ENCODE results near the gene WFIKKN1. TPM values are rescaled to one million over a fixed set of nuclear protein-coding genes. Genes with fewer than 3 reads are reported as not detected.

The WFIKKN1 gene
- total RNA-seq, 1 donor = 0.27 TPM

DNA sequence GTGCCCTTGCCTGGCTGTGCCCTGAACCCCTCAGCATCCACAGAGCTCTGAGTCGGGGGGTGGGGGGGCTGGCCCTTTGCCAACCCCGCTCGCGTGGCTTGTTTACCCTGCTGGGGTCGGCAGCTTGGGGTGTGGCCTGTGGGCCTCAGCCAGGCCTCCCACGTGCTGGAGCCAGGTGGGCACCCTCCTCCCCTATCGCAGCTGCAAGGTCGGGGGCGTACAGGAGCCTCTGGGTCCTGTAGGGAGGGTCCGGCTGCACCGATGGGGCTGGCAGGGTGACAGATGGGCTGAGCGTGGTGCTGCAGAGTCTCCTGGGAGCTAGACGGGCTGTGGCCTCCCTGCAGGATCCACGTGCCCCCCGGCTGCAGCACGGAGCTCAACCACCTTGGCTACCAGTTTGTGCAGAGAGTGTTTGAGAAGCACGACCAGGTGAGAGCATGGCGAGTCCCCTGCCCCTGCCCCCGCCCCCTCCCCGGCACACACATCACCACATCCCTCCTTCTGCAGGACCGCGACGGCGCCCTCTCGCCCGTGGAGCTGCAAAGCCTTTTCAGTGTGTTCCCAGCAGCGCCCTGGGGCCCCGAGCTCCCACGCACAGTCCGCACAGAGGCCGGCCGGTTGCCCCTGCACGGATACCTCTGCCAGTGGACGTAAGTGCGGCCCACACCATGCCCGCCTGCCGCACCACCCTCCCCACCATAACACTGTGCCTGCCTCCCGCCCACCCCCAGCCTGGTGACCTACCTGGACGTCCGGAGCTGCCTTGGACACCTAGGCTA, 40.8 kb downstream of the WFIKKN1 start:
- DNase-seq (ENCODE audit: low read depth in 2 of 3, low spot score in 2 of 3) = no peak

DNA sequence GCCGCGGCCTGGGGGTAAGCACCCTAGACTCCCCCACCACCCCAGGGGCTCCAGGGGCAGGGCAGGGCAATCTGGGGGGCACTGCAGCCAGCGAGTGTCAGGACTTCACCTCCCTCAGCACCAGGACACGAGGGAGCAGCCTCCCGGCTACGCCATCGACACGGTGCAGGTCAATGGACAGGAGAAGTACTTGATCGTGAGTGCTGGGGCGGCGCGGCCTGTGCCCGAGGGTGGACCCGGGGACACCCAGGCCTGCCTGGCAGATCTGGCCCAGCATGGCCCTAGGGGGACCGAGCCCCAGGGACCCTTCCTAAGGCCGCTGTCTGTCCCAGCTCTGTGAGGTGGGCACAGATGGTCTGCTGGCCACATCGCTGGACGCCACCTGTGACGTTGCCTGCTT, 41.6 kb downstream of the WFIKKN1 start:
- DNase-seq (ENCODE audit: low read depth in 2 of 3, low spot score in 2 of 3) = no peak

DNA sequence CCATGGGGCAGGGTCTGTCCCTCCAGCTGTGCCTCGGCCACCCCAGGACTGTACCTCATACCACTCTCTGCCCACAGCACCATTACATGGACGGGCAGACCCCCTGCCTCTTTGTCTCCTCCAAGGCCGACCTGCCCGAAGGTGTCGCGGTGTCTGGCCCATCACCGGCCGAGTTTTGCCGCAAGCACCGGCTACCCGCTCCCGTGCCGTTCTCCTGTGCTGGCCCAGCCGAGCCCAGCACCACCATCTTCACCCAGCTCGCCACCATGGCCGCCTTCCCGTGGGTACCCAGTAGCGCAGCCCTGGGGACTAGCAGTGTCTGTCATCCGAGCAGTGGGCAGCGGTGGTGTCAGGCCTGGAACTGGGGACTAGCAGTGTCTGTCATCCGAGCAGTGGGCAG, 42.1 kb downstream of the WFIKKN1 start:
- DNase-seq (ENCODE audit: low read depth in 2 of 3, low spot score in 2 of 3) = no peak

DNA sequence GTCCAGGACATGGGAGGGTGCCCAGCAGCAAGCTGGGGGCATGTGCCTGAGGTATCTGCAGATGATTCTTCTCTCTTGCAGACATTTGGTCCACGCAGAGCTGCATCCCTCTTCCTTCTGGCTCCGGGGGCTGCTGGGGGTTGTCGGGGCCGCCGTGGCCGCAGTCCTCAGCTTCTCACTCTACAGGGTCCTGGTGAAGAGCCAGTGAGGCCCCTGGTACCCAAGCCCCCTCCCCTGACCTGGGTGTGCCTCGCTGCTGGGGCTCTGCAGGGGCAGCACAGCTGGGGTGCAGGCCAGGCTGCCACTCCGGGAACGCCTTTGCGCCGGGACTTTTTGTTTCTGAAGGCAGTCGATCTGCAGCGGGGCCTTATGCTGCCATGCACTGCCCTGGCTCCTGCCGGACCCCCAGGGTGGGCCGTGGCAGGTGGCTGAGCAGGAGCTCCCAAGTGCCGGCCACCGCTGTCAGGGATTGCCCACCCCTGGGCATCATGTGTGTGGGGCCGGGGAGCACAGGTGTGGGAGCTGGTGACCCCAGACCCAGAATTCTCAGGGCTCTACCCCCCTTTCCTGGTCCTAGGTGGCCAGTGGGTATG, 42.7 kb downstream of the WFIKKN1 start:
- no peak for DNase-seq (ENCODE audit: low read depth in 2 of 3, low spot score in 2 of 3)

DNA sequence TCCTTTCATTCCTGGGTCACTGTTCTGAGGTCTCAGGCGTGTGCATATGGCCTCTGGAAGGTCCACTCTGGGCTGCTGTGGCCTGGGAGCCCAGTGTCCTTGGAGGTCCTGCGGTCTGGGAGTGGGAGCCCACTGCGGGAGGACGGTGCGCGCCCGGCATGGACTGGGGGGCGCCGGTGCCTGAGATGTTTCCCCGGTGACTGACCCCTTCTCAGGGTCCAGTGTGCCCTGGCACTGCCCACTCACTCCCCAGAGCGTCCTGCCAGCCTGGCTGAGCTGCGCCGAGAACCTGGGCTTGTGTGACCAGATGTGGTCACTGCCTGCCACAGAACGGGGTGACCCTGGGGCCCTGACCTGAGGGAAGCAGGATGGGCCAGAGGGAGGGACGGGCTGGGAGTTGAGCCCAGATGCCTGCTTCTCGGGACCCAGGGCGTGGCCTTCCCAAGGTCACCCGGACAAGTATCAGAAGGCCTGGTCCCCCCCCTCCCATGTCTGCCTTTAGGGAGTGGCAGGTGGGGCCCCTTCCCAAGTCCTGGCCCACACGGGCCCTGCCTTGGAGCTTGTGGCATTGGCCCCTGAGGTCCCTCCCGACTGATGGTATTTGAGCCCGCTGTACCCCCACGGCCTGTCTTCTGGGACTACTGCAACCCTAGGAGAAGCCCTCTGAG, 43.6 kb downstream of the WFIKKN1 start:
- DNase-seq (ENCODE audit: low read depth in 2 of 3, low spot score in 2 of 3) = no peak

DNA sequence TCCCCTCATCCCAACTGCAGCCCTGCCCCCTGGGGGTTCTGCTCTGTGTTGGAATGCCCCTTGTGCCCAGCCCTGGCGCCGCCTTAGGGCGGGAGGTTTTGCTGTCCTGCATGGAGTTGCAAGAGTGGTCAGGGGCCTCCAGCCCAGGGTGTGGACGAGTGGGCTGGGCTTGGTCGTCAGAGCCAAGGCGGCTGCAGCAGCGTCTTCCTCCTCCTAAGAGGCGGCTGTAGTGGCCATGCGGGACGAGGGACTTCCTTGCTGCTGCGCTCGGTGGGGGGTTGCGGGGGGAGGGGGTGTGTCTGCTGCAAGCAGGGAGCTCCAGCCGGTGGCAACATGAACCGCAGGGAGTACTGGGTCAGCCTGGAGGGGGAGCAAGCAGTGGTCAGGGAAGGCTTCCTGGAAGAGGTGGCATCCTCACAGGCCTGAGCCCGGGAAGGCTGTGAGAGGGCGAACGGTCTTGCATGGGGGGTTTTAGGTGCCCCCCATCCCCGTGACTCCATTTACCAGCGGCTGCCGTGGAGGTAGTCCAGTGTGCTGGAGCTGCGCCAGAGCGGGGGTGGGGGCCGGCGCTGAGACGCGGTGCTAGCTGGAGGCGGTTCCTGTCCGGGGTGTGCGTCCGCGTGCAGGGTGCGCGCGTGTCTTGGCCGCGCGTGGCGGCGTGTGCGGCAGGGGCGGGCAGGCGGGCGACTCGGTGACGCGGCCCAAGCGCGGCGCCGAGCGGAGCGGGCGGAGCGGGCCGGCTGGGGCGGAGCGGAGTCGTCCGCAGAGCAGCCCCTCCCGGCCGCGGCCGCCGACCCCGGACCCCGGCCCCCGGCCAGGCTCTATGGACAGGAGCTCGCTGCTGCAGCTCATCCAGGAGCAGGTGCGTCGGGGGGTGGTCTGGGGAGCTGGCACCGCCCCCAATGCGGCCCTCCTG, 44.4 kb downstream of the WFIKKN1 start, which contains the start of gene RHBDL1:
Gene RHBDL1, plus strand, starts transcription at position 704 of the 916 bp plus-strand sequence. Its CDS starts 120 bp downstream, at position 824.
- peak in 1 of 3 donors; percentile 11 for DNase-seq (ENCODE audit: low read depth in 2 of 3, low spot score in 2 of 3)

DNA sequence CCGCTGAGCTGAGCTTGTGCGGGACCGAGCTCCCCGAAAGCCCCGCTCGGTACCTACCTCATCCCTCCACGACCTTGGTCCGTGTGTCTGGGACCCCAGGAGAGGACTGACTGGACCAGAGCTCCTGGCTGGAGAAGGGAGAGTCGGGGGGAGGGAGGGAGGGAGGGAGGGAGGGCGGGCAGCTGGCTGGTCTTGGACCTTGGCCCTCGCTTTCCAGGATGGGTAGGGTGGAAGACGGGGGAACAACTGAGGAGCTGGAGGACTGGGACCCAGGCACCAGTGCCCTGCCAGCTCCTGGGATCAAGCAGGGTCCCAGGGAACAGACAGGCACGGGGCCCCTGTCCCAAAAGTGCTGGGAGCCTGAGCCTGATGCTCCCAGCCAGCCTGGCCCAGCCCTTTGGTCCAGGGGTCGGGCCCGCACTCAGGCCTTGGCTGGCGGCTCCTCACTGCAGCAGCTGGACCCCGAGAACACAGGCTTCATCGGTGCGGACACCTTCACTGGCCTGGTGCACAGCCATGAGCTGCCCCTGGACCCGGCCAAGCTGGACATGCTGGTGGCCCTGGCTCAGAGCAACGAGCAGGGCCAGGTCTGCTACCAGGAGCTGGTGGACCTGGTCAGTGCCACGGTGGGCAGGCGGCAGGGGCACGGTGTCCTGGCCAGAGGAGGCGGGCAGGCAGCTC, 45.2 kb downstream of the WFIKKN1 start:
- no peak for DNase-seq (ENCODE audit: low read depth in 2 of 3, low spot score in 2 of 3)

DNA sequence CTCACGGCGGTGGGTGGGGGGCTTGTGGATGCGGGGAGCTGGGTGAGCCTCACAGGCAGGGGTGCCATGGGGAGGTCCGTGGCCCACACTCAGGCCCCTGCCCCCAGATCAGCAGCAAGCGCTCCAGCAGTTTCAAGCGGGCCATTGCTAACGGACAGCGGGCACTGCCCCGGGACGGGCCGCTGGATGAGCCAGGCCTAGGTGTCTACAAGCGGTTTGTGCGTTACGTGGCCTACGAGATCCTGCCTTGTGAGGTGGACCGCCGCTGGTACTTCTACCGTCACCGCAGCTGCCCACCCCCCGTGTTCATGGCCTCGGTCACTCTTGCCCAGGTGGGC, 45.7 kb downstream of the WFIKKN1 start:
- no peak for DNase-seq (ENCODE audit: low read depth in 2 of 3, low spot score in 2 of 3)

DNA sequence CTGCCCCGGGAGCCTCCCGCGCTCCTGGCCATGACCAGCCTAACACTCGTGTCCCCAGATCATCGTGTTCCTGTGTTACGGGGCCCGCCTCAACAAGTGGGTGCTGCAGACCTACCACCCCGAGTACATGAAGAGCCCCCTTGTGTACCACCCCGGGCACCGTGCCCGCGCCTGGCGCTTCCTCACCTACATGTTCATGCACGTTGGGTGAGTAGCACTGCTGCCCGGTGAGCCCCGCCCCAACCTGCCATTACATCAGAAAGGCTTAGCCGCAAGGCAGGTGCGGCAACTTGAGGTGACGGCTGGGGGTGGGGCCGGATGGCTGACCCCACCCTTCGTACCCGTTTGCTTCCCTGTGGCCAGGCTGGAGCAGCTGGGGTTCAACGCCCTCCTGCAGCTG, 46.1 kb downstream of the WFIKKN1 start:
- no peak for DNase-seq (ENCODE audit: low read depth in 2 of 3, low spot score in 2 of 3)

DNA sequence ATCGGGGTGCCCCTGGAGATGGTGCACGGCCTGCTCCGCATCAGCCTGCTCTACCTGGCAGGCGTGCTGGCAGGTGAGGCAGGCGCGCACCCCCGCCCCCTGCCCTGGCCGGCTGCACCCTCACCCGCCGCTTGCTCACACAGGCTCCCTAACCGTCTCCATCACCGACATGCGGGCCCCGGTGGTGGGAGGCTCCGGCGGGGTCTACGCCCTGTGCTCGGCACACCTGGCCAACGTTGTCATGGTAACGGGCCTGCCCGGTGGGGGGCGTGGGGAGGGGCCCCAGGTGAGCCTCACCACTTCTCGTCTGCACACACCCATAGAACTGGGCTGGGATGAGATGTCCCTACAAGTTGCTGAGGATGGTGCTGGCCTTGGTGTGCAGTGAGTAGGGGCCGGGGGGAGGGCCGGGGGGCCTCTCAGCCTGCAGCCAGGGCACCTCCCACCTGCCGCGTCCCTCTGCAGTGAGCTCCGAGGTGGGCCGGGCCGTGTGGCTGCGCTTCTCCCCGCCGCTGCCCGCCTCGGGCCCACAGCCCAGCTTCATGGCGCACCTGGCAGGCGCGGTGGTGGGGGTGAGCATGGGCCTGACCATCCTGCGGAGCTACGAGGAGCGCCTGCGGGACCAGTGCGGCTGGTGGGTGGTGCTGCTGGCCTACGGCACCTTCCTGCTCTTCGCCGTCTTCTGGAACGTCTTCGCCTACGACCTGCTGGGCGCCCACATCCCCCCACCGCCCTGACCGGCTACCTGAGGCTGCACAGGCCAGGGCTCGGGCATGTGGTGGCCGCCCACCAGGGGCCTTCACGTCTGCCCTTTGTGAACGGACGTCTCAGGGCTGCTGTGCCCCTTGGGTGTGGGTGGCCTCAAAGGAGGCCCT, 46.8 kb downstream of the WFIKKN1 start:
- no peak for DNase-seq (ENCODE audit: low read depth in 2 of 3, low spot score in 2 of 3)

DNA sequence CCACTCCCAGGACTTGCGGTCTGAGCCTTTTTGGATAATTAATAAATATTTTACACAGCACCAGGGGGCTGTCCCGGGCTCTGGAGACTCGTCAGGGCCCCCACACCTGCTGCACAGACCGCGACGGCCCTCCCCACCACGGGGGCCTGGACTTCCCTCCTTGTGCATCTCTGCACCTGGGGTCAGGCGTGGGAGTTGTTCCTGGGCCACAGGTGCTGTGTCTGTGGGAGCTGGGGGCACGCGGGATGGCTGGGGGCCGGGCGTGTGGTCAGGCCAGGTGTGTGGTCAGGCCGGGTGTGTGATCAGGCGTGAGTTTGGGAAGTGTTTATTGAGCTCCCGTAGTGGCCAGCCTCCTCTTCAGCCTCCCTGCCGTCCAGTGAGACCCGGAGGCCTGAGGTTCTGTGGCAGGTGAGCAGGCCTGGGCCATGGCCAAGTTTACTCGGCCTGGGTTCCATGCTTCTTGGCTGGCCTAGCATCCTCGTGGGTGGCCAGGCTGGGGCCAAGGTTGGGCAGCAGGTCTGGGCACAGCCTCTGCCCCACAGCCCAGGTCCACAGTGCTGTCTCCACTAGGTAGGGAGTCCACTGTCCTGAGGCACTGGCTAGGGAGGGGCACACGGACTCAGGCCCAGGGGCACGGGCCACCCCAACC, 47.5 kb downstream of the WFIKKN1 start:
- no peak for DNase-seq (ENCODE audit: low read depth in 2 of 3, low spot score in 2 of 3)

DNA sequence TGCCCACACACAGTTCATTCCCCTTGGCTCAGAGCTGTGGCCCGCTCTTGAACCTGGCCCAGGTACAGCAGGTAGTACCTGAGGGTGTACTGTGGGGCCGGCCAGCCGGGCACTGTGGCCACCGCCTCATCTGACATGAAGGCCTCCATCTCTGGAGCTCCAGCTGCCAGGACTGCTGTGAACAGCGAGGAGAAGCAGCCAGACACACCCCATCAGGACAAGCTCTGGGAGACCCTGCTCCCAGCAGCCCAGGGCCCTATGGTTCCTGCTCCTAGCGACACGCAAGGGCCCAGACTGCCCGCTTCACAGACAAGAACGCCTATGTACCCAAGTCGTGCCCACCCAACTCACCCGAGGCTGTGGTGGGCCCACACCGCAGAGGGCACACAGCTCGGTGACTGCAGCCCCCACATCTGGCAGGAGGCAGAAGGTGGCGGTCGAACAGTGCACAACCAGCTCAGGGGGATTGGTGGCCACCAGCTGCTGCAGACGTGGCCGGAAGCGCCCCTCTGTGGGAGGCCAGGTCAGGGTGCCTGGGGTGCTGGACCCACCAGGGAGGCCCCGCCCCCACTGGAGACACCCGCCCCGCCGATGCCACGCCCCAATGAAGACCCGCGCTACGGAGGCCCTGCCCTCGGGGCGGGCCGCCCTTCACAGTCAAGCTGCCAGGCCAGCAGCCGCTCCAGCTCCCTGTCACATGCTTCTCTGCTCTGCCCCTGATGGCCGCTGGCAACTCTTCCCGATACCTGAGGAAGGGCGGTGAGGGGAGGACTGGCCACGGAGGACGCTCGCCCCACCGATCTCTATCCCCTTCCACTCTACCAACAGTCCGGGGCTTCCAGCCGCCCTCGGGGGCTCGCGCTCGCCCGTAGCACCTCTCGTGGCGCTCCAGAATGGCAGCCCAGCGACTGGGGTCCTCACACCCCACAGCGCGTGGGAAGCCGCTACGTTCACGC, 48.4 kb downstream of the WFIKKN1 start:
- DNase-seq (ENCODE audit: low read depth in 2 of 3, low spot score in 2 of 3) = peak in 2 of 3 donors; percentile 61 to 69

DNA sequence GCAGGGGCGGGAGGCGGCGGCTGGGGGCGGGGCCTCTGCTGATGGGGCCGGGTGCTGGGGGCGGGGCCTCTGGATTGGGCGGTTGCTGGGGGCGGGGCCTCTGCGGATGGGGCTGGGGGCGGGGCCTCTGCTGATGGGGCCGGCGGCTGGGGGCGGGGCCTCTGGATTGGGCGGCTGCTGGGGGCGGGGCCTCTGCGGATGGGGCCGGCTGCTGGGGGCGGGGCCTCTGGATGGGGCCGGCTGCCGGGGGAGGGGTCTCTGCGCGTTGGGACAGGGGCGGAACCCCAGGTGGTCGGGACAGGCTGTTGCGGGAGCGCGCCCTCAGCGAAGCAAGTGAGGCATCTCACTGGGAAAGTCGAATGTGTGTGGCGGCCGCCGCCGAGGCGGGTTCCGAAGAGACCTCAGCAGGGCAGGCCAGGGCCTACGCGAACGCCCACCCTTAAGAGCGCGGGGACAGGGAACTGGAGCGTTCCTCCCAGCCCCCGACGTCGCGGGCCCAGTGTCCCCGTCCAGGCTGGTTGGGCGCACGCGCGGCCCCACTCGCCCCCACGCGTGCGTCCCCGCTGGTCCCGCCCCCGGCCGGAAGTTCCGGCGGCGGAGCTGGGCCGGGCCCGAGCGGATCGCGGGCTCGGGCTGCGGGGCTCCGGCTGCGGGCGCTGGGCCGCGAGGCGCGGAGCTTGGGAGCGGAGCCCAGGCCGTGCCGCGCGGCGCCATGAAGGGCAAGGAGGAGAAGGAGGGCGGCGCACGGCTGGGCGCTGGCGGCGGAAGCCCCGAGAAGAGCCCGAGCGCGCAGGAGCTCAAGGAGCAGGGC, 49.2 kb downstream of the WFIKKN1 start, which contains the start of gene STUB1:
Gene STUB1, plus strand, starts transcription at position 597 of the 811 bp plus-strand sequence. Its CDS starts 116 bp downstream, at position 713.
- DNase-seq (ENCODE audit: low read depth in 2 of 3, low spot score in 2 of 3) = peak; percentile 68 to 87 (median 86)

DNA sequence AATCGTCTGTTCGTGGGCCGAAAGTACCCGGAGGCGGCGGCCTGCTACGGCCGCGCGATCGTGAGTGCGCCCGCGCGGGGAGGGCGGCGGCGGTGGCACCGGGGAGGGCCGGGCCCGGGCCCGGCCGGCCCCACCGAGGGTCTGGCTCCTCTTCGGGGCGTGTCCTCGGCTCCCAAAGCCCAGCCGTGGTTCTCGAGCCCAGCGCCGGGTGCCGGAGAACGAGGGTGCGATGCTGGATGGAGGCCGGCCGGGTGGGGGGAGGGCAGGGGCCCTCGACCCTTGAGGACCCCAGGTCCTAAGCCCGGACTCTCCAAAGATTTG, 49.8 kb downstream of the WFIKKN1 start:
- no peak for DNase-seq (ENCODE audit: low read depth in 2 of 3, low spot score in 2 of 3)

DNA sequence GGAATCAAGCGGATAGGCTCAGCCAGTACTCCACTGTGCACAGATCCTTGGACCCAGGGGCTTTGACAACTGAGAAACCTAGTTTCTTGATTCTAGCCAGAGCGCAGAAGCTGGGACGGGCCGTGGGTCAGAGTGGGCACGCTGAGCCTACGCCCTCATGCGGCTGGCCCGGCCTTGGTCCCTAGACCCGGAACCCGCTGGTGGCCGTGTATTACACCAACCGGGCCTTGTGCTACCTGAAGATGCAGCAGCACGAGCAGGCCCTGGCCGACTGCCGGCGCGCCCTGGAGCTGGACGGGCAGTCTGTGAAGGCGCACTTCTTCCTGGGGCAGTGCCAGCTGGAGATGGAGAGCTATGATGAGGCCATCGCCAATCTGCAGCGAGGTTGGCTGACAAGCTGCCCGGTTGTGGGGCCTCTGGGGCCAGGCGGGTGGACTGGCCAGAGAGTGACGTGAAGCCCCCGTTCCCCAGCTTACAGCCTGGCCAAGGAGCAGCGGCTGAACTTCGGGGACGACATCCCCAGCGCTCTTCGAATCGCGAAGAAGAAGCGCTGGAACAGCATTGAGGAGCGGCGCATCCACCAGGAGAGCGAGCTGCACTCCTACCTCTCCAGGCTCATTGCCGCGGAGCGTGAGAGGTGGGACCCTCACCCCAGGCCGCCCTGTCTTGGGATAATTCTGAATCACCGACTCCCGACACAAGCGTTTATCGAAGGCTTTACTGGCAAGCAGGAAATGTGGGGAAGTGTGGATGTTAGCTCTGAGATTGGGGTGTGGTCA, 50.4 kb downstream of the WFIKKN1 start:
- no peak for DNase-seq (ENCODE audit: low read depth in 2 of 3, low spot score in 2 of 3)

Data from hematopoietic multipotent progenitor cell (in vitro differentiated cells).